ENCODE data around the gene TMCC1. TPM values are rescaled to one million over a fixed set of nuclear protein-coding genes. Genes with fewer than 3 reads are reported as not detected.

The TMCC1 gene
- total and polyA plus RNA-seq, 2 donors (not counting 3 experiments of a cell fraction or from before 2014, with no cell fraction given) = 17.4 to 38.4 TPM

DNA sequence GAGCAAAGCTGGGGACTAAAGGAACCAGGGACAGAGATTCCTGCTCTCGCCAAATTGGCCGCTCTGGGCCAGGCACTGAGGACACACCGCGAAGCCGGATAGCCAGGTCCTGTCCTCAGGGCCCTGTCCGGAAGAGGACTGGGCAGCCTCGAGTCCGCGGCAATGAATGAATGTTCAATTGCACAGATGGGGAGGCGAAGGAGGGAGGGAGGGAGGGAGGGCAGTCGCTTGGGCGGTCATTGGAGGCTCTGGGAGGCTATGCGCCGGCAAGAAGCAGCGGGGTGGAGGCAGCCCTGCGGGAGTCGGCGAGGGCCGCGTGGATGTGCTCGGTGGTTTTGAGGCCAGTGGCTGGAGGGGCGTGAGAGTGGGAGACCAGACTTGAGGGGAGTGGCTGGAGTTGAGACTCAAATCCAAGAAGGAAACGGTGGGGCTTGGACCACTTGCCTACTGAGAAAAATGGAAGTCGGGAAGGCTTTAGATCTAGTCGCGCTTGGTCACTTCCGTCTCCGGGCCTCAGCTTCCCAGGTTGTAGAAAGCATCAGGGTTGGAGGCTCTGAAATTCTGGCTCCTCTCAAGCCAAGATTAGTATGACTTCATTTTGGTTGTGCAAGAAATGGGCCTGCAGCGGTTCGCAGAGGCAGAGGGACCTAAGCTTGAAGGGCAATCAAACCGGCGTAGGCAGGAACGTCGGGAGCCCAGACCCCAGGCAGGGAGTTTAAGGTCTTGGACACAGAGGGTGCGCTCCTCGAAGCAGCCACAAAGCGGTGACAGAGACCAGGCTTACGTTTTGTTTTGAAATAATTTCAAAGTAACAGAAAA lies 266.0 kb downstream of the TMCC1 start:
- dilution Hi-C loops (cut with MboI; ENCODE audit: extremely low pct_ligation_motif_present, low sequenced_read_pairs) = no loop called here
- peak; percentile 90 for DNase-seq (ENCODE audit: low read depth, low spot score)
- no peaks in the 10 kb centered on the region for H3K79me2 ChIP-seq (ENCODE audit: control insufficient read depth, insufficient read depth, low read length)
- H3K9me3 ChIP-seq (replicated peaks; ENCODE audit: control insufficient read depth, insufficient read depth, low read length) = no peaks in the 10 kb centered on the region
- TF ChIP-seq POLR2AphosphoS5 (IDR thresholded peaks at IDR 0.05; ENCODE audit: insufficient read depth, low read depth, low read length) = peak; percentile 54
- no peak for TF ChIP-seq FOS (IDR thresholded peaks at IDR 0.05; ENCODE audit: borderline replicate concordance, insufficient read depth, low read length)
- TF ChIP-seq JUN (IDR thresholded peaks at IDR 0.05; ENCODE audit: borderline replicate concordance, insufficient read depth, insufficient read length, low read depth) = no peak
- peak; percentile 51 for TF ChIP-seq POLR2A (IDR thresholded peaks at IDR 0.05; ENCODE audit: low read depth, low read length)
- TF ChIP-seq, protein P1, sequence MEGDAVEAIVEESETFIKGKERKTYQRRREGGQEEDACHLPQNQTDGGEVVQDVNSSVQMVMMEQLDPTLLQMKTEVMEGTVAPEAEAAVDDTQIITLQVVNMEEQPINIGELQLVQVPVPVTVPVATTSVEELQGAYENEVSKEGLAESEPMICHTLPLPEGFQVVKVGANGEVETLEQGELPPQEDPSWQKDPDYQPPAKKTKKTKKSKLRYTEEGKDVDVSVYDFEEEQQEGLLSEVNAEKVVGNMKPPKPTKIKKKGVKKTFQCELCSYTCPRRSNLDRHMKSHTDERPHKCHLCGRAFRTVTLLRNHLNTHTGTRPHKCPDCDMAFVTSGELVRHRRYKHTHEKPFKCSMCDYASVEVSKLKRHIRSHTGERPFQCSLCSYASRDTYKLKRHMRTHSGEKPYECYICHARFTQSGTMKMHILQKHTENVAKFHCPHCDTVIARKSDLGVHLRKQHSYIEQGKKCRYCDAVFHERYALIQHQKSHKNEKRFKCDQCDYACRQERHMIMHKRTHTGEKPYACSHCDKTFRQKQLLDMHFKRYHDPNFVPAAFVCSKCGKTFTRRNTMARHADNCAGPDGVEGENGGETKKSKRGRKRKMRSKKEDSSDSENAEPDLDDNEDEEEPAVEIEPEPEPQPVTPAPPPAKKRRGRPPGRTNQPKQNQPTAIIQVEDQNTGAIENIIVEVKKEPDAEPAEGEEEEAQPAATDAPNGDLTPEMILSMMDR (IDR thresholded peaks at IDR 0.05; ENCODE audit: extremely low read depth in 1 of 2, insufficient read depth in 1 of 2, low read depth in 1 of 2, low read length in 2 of 2) = peak; percentile 86 to 87
- no peaks in the 10 kb centered on the region for H3K9me1 ChIP-seq (replicated peaks; ENCODE audit: control insufficient read depth, extremely low read depth, insufficient read depth, low read length)
- peak overlapping the region; percentile 80 for H3K4me2 ChIP-seq (ENCODE audit: insufficient read depth, low read length)
- H3K4me3 ChIP-seq (replicated peaks in 1 of 3; ENCODE audit: insufficient read depth in 1 of 3, low read depth in 1 of 3, low read length in 3 of 3) = peak overlapping the region in 2 of 3 experiments; percentile 11 to 42
- ChIA-PET CTCF (interaction anchor here (0.6 to 5.6 kb wide), 35 partner anchors 9 to 478 kb away, joined by 3 to 57 read pairs (median 4); partner anchors contain the start of gene PLXND1), POLR2A (no interaction called here)
- H4K20me1 ChIP-seq (replicated peaks; ENCODE audit: control insufficient read depth, extremely low read depth, insufficient read depth, low read length) = no peaks in the 10 kb centered on the region
- peaks cover 50% of the 10 kb centered on the region for H3K4me1 ChIP-seq (ENCODE audit: control insufficient read depth, extremely low read depth, insufficient read depth, low read length)
- H3K27ac ChIP-seq (ENCODE audit: insufficient read depth, low read depth, low read length) = peak overlapping the region; percentile 85
- intact Hi-C loops (cut with micrococcal nuclease) = loop anchor here (1.0 to 10.0 kb wide), 7 partner anchors 23 to 467 kb away; no protein-coding TSS in a partner anchor
- TSS peak; percentile 40 for BruUV-seq (replicated peaks)
- peak overlapping the region; percentile 87 for H2AFZ ChIP-seq (ENCODE audit: low read depth, low read length)
- H3K27me3 ChIP-seq (ENCODE audit: control insufficient read depth in 2 of 2, insufficient read depth in 2 of 2, low read length in 2 of 2) = no peaks in the 10 kb centered on the region
- H3K9ac ChIP-seq (replicated peaks; ENCODE audit: extremely low read depth, insufficient read depth, low read length) = peak overlapping the region; percentile 56
- no peaks in the 10 kb centered on the region for H3K36me3 ChIP-seq (ENCODE audit: control insufficient read depth in 2 of 2, extremely low read depth in 1 of 2, insufficient read depth in 2 of 2, low read length in 2 of 2)
- peak; percentile 98 for FAIRE-seq
